Upper lobe of left lung (tissue), 6 donors: Measurements from ENCODE around the gene GP2. TPM values are rescaled to one million over a fixed set of nuclear protein-coding genes. Genes with fewer than 3 reads are reported as not detected.

Experiments
- ATAC-seq, 2 donors: fragments of 200-7000 bp; cut with Tn5 transposase; one replicate each; pipeline ENCODE4 v1.9.1; 2022; ENCODE audit warnings: mild to moderate bottlenecking in 2 of 2, moderate library complexity in 2 of 2; ENCODE audit not compliant: low FRiP score in 2 of 2
- DNase-seq, 2 donors: peaks; one replicate each; pipeline ENCODE4 v3.0.0-alpha.2; 2019 to 2020
- H3K27ac ChIP-seq, 4 donors: fragments of 200-600 bp; sonication (generic); one replicate each; pipeline ENCODE4 v1.5.1; 2016 to 2019
- H3K27me3 ChIP-seq, 4 donors: fragments of 200-600 bp; sonication (generic); one replicate each; pipeline ENCODE4 v1.5.1; 2017 to 2019
- H3K36me3 ChIP-seq, 4 donors: fragments of 200-600 bp; sonication (generic); one replicate each; pipeline ENCODE4 v1.5.1; 2016 to 2019
- H3K4me1 ChIP-seq, 4 donors: fragments of 200-600 bp; sonication (generic); one replicate each; pipeline ENCODE4 v1.5.1; 2018 to 2019
- H3K4me3 ChIP-seq, 4 donors: fragments of 200-600 bp; sonication (generic); one replicate each; pipeline ENCODE4 v1.5.1; 2017 to 2019; ENCODE audit warnings: mild to moderate bottlenecking in 2 of 4, moderate library complexity in 1 of 4
- H3K9me3 ChIP-seq, 4 donors: fragments of 200-600 bp; sonication (generic); one replicate each; pipeline ENCODE4 v1.5.1; 2018 to 2019
- EP300 ChIP-seq, 4 donors: sonication (generic); formaldehyde crosslinking; IDR thresholded peaks; one replicate each; pipeline ENCODE4 v1.5.1; 2017; ENCODE audit warnings: antibody characterized with exemption in 4 of 4, control low read depth in 2 of 4
- POLR2A ChIP-seq, 4 donors: fragments of 450-650 bp; IDR thresholded peaks; one replicate each; pipeline ENCODE4 v1.5.1; 2016 to 2017; ENCODE audit warnings: antibody characterized with exemption in 4 of 4, mild to moderate bottlenecking in 2 of 4
- POLR2AphosphoS5 ChIP-seq, 2 donors: sonication (generic); formaldehyde crosslinking; IDR thresholded peaks; one replicate each; pipeline ENCODE4 v1.5.1; 2017; ENCODE audit warnings: antibody characterized with exemption in 2 of 2
- WGBS, 2 donors: methylation state at CpG; one replicate each; pipeline ENCODE4 v1.1.5; 2017 to 2018; 5-methylcytosine and 5-hydroxymethylcytosine counted together
- total RNA-seq, 6 donors: library from RNA; depleted of rRNA in 4 of 6; stranded (reverse); fragments of >200 nt in 4 of 6; gene quantifications; one replicate each; pipeline versions ENCODE4 v1.1.0 to v1.2.1, GENCODE V29; 2016 to 2021
- TF ChIP-seq, protein P1 (sequence below), 6 experiments: fragments of 450-650 bp in 4 of 6; fragments of 200-600 bp in 2 of 6; sonication (generic) in 2 of 6; IDR thresholded peaks; one replicate each; pipeline ENCODE4 v1.5.1; 2016 to 2019; ENCODE audit warnings: antibody characterized with exemption in 6 of 6
- donor health status: DM: no; HTN: no; CAD: no; lungs with moderate emphysema.
- donor health status: DM: no; HTN: yes; CAD: no; lungs with severe emphysema.

The GP2 gene
- total RNA-seq, 6 donors from 2014 or later = 0.39 to 15.4 (median 4.9) TPM; not detected in 2

DNA sequence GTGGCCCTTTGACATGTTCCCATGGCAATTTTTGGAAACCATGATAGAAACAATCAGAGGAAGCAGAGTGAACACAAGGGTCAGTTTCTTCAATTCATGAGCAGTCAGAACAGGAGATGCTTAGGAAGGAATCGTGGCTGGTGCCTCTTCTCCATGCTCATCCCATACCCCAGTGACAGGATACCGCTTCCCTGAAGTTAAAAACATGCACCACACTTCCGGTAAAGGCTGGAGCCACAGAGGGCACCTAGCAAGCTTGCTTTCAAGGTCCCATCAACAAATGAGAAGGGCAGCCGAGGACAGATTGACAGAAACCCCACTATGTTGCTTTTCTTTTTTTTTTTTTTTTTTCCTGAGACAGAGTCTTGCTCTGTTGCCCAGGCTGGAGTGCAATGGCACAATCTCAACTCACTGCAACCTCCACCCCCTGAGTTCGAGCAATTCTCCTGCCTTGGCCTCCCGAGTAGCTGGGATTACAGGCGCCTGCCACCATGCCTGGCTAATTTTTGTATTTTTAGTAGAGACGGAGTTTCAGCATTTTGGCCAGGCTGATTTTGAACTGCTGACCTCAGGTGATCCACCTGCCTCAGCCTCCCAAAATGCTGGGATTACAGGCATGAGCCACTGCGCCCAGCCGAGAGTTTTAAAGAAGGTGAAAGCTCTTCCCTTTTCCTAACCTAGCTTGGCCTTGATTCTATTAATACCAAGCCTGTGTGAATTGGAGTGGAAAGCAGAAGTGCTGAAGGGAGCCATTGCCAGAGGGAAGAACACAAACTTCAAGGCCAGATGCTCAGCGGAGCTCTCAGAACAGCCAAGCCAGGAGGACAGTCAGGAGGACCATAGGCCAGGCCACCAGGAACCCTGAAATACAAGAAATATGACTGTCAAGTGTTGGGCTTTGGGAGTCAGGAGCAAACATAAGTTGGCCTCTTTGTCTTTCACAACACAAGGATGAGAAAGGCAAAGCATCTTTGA is 16.6 kb downstream of the GP2 start:
- ATAC-seq = no peak
- Histone ChIP-seq H3K27ac (no peak overlapping the region), H3K36me3 (no peaks in the 10 kb centered on the region), H3K27me3 (no peaks in the 10 kb centered on the region), H3K9me3 (no peaks in the 10 kb centered on the region), H3K4me3 (no peak overlapping the region), H3K4me1 (no peaks in the 10 kb centered on the region)
- TF ChIP-seq POLR2AphosphoS5 (IDR thresholded peaks at IDR 0.05) = no peak
- TF ChIP-seq EP300 (IDR thresholded peaks at IDR 0.05) = no peak
- TF ChIP-seq, protein P1, sequence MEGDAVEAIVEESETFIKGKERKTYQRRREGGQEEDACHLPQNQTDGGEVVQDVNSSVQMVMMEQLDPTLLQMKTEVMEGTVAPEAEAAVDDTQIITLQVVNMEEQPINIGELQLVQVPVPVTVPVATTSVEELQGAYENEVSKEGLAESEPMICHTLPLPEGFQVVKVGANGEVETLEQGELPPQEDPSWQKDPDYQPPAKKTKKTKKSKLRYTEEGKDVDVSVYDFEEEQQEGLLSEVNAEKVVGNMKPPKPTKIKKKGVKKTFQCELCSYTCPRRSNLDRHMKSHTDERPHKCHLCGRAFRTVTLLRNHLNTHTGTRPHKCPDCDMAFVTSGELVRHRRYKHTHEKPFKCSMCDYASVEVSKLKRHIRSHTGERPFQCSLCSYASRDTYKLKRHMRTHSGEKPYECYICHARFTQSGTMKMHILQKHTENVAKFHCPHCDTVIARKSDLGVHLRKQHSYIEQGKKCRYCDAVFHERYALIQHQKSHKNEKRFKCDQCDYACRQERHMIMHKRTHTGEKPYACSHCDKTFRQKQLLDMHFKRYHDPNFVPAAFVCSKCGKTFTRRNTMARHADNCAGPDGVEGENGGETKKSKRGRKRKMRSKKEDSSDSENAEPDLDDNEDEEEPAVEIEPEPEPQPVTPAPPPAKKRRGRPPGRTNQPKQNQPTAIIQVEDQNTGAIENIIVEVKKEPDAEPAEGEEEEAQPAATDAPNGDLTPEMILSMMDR (IDR thresholded peaks at IDR 0.05) = no peak
- TF ChIP-seq POLR2A (IDR thresholded peaks at IDR 0.05) = no peak
- 87% methylated on average over 11 of the region's 11 CpGs for WGBS, 2 donors
- DNase-seq = no peak

DNA sequence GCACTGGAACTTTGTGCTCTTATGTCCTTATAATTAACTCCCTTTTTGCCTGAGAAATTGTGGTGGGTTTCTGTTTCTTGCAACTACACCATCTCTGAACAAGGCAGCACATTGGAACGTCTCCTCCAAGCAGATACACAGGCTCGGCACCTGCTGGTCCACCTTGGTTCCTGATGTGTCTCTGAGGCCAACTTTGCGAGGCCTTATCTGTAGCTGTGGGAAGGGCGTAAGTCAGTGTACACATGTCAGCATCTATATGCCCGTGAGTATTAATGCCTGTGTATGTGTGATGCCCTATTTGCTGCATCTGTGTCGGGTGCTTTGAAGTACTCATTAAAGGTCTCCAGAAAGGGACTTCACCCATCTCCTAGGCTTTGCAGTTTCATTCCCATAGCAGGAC is 17.5 kb downstream of the GP2 start:
- no peak for DNase-seq
- H3K4me3 ChIP-seq = no peak overlapping the region
- 84 to 87% methylated on average over 6 of the region's 6 CpGs for WGBS, 2 donors
- no peaks in the 10 kb centered on the region for H3K9me3 ChIP-seq
- H3K27me3 ChIP-seq = no peaks in the 10 kb centered on the region
- TF ChIP-seq POLR2AphosphoS5 (IDR thresholded peaks at IDR 0.05) (no peak), EP300 (IDR thresholded peaks at IDR 0.05) (no peak), POLR2A (IDR thresholded peaks at IDR 0.05) (no peak)
- TF ChIP-seq, protein P1 (IDR thresholded peaks at IDR 0.05) = no peak
- H3K27ac ChIP-seq = no peak overlapping the region
- no peak for ATAC-seq
- no peaks in the 10 kb centered on the region for H3K36me3 ChIP-seq
- no peaks in the 10 kb centered on the region for H3K4me1 ChIP-seq

DNA sequence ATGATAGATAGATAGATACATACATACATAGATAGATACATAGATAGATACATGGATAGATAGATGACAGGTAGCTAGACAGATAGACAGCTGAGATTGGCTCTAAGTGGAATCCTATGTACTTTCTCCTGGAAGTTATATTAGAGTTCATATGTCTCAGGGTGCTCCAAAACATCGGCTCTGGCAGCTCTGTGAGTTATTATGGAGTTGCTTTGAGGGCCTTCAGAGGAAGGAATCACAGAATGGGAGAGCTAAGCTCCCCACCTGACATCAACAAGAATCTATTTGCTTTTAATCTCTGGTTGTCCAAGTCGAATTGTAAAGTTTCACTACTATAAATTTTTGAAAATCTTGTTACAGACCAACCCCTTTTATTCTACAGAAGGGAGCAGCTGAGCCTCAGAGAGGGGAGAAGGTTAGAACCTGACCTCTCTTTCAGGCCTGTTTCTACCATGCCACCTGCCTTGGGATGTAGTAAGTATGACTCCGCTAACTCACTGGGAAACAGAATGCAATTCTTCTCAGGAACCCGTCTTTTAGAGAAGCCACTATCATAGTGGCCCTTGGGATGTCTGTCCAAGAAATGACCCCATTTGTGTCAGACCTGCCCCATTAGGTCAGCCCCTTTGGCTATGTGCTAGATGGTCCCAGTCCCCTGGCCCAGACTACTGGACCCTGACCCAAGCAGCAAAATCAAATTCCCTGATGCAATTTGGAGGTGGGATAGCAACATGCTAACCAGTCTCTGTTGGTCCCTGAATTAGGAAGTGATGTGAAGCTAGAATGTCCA is 18.3 kb downstream of the GP2 start:
- Histone ChIP-seq H3K36me3 (no peaks in the 10 kb centered on the region), H3K27ac (no peak overlapping the region), H3K4me3 (no peak overlapping the region), H3K27me3 (no peaks in the 10 kb centered on the region), H3K9me3 (no peaks in the 10 kb centered on the region), H3K4me1 (no peaks in the 10 kb centered on the region)
- DNase-seq (no peak), ATAC-seq (no peak)
- TF ChIP-seq, protein P1 (IDR thresholded peaks at IDR 0.05) = no peak
- TF ChIP-seq POLR2AphosphoS5 (IDR thresholded peaks at IDR 0.05) (no peak), EP300 (IDR thresholded peaks at IDR 0.05) (no peak), POLR2A (IDR thresholded peaks at IDR 0.05) (no peak)
- 71 to 75% methylated on average over 4 of the region's 4 CpGs for WGBS, 2 donors

DNA sequence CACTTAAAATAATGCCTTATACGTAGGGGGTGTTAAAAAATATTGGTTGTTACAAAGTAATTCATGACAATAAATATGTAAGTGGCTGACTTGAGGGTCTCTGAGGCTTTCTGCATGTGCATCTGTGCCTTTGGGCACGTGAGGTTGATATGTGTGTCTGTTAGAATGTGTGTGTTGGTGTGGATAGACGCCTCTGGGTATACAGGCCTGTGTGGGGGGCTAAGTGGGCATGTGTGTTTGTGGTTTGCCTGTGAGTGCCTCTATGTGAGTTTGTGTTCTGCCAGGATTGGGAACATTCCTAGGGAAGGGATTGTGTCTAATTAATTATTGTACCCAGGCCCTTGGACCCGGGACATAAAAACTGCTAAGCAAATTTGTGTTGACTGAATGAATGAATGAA is 19.0 kb downstream of the GP2 start:
- Histone ChIP-seq H3K36me3 (no peaks in the 10 kb centered on the region), H3K27ac (no peak overlapping the region), H3K27me3 (no peaks in the 10 kb centered on the region), H3K9me3 (no peaks in the 10 kb centered on the region), H3K4me1 (no peaks in the 10 kb centered on the region), H3K4me3 (no peak overlapping the region)
- no peak for ATAC-seq
- TF ChIP-seq EP300 (IDR thresholded peaks at IDR 0.05) (no peak), POLR2AphosphoS5 (IDR thresholded peaks at IDR 0.05) (no peak), POLR2A (IDR thresholded peaks at IDR 0.05) (no peak)
- TF ChIP-seq, protein P1 (IDR thresholded peaks at IDR 0.05) = no peak
- no peak for DNase-seq
- 67 to 70% methylated on average over 4 of the region's 4 CpGs for WGBS, 2 donors
